GM18511 (cell line): ENCODE data around the gene SIK2.
"Not testable (repeated sequence)": the region's sequence is repeated elsewhere in the genome, so short reads cannot be mapped to it uniquely, and the experiment has no call there.

Experiments used
- ATAC-seq: cut with Tn5 transposase; IDR thresholded peaks from one replicate; pipeline ENCODE4 v1.9.1; 2021; ENCODE audit warnings: mild to moderate bottlenecking, moderate library complexity; ENCODE audit not compliant: unreplicated experiment

SIK2 gene

DNA sequence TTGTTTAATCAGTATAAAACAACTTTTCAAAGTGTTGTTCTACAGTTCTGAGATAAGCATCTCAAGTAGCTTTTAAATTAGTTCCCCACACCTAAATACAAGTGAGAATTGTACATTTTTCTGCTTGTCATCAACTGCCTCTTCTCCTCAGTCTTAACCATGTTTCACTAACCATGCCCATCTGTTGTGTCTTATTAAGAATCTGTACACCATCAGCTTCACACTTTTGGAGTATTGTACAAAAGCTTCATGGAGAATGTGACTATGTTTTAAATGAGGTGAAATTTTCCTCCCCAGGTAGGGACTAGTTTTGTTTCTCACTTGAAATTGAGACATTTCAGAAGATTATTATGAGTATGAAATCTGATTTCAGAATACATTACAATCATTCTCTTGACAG is 52.4 kb downstream of the SIK2 start:
- no peak for ATAC-seq

DNA sequence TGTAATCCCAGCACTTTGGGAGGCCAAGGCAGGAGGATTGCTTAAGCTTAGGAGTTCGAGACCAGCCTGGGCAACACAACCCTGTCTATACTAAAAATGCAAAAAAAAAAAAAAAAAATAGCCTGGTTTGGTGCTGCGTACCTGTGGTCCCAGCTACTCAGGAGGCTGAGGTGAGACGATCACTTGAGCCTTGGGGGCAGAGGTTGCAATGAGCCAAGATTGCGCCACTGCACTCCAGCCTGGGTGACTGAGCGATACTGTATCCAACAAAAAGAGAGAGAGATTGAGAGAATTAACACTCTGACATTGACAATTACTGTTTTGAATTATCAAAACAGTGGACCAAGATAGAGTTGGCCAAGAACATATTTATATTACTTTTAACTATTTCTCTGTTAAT is 53.7 kb downstream of the SIK2 start:
- ATAC-seq: no peak

GRCh38 chr11:111657905-111658304 is 55.7 kb downstream of the SIK2 start:
- not testable (repeated sequence) for ATAC-seq

GRCh38 chr11:111658493-111658892 is 56.2 kb downstream of the SIK2 start:
- not testable (repeated sequence) for ATAC-seq

GRCh38 chr11:111659201-111660115 is 57.2 kb downstream of the SIK2 start:
- ATAC-seq: no peak

DNA sequence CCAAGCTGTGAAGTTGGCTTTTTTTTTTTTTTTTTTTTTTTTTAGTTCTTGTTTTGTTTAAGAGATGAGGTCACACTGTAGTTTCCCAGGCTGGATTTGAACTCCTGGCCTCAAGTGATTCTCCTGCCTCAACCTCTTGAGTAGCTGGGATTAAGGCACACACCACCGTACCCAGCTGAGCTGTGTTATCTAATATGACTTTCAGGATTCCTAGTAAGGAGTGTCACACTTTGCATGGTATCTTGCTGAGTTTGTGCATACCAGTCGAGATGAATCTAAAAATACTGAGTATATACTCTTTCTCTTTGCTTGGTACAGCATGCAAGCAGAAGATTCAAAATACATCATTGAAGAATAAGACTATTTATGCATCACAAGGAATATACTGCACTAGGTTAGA is 58.6 kb downstream of the SIK2 start:
- ATAC-seq: no peak

DNA sequence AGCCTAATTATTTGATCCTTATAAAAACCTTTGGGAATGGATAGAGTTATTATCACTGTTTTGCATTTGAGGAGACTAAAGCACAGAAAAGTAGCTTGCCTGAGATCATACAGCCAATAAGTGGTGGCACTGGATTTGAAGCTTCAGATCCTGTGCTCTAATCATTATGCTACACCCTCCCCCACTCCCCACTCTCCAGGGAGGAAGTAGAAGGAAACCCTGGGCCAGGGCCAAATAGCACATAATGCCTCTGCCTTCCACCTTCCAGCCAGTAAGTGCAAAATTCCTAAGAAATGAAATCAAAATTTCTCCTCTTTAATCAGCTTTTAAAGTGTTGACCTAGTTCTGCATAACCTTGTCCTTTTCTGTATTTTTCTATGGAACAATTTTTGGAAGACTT is 61.6 kb downstream of the SIK2 start:
- no peak for ATAC-seq

GRCh38 chr11:111665777-111666176 is 63.5 kb downstream of the SIK2 start:
- ATAC-seq: no peak

DNA sequence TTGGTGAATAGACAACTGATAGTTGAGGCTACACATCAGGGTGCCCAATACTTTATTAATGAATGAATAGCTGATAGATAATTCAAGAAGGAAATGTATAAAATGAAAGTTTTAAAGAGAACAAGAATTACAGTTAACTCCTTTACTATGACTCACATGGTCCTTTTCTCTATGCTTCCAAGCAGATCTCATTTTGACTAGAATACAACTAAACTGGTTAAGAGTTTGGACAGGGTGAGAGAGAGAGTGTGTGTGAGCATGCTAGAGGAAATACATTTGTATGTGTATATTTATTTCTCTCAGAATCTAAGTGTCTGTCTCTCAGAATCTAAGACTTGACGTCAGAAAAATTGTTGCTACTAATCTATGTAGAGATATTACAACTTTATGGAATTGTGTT is 66.7 kb downstream of the SIK2 start:
- no peak for ATAC-seq

GRCh38 chr11:111671383-111671782 is 69.1 kb downstream of the SIK2 start:
- no peak for ATAC-seq

GRCh38 chr11:111672949-111673348 is 70.7 kb downstream of the SIK2 start:
- no peak for ATAC-seq

- ATAC-seq: no peak
These were observed 72.7 kb downstream of the SIK2 start for GRCh38 chr11:111674941-111675340.

- ATAC-seq: no peak
These were observed 73.6 kb downstream of the SIK2 start for GRCh38 chr11:111675891-111676290.

DNA sequence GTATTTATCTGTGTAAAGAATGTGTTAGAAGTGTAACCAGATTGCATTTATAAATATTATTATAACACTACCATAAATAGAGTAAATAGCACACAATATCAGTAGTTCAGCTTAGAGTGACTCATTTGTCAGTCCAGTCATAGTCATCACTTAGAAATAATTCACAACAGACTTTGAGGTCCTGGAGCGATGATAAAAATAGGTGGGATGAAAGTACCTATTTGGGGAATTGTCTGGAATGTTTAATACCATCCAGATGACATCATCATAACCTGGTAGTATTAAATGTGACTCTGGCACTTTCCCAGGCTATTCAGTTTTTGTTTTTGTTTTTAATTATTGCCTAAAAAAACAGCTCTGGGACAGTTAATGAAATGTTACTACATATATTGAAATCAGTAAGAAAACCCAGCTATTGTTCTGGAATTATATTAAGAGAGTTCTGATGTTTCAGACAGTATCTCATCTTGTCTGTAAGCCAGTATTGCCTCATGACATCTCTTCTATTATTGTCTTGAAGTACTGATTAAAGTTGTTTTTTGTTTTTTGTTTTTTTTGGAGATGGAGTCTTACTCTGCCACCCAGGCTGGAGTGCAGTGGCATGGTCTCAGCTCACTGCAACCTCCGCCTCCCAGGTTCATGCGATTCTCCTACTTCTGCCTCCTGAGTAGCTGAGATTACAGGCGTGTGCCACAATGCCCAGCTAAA is 74.8 kb downstream of the SIK2 start:
- no peak for ATAC-seq

DNA sequence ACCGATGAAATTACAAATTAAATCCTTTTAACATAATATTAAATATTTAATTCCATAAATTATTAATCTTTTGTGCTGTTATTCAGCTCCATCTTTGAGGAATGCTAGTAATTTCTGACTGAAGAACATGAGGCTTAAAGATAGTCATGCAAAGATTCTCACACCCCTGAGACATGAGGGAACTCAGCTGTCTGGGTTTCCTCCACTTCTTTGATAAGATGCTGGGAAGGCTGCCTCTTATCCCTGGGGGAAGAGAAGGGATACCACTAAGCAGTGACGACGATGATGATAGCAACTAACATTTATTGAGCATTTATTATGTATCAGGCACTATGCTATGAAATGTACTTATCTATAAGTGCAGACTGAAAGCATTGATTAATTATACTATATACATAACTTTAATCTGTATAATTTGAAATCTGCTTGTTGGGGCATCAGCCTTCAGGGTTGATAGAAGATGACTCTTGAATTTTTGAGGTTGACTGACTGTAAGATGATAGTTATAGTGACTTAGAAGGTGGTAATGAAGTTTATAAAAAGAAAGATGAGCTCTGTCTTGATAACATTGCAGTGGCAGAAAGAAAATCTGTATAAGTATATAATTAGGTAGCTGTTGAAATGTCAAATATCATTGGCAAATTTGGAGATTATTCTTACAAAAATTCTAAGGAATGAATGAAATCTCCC is 78.4 kb downstream of the SIK2 start:
- no peak for ATAC-seq

DNA sequence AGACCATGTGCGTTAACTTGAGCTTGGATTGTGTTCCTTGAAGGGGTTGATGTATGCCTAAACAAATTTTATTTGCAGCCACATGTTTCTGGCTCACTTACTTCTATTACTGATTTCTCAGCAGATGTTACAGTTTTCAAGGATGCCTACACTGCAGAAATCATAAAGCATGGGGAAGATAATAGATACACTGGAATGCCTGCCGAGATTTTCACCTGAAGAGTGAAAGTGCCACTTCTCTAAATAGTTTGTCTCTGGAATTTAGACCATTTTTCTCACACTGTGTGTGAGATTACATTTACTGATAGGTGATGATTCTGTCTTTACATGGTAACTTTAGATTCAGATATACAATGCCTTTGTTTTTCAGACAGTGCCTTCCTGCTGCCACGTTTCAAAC is 81.6 kb downstream of the SIK2 start:
- no peak for ATAC-seq

- ATAC-seq: no peak
These were observed 82.0 kb downstream of the SIK2 start for GRCh38 chr11:111684251-111684650.

GRCh38 chr11:111688013-111688412 is 85.8 kb downstream of the SIK2 start:
- ATAC-seq: no peak

GRCh38 chr11:111691176-111691575 is 88.9 kb downstream of the SIK2 start:
- ATAC-seq: no peak

- ATAC-seq: no peak
These were observed 89.5 kb downstream of the SIK2 start for GRCh38 chr11:111691741-111692140.

GRCh38 chr11:111693224-111693937 is 91.1 kb downstream of the SIK2 start:
- ATAC-seq: no peak
